LHCN-M2 (cell line): ENCODE results near the gene CFB. TPM values are rescaled to one million over a fixed set of nuclear protein-coding genes. Genes with fewer than 3 reads are reported as not detected.
"Not testable (repeated sequence)": the region's sequence is repeated elsewhere in the genome, so short reads cannot be mapped to it uniquely, and the experiment has no call there.

Source experiments
- DNase-seq: peaks from one replicate; pipeline ENCODE4 v3.0.0-alpha.2; 2012; ENCODE audit warnings: low read depth
- total RNA-seq: library from RNA; depleted of rRNA; stranded (reverse); fragments of >200 nt; gene quantifications from 2 replicates; pipeline ENCODE4 v1.2.3, GENCODE V29; 2014; rRNA removed

Gene CFB
- total RNA-seq, 1 experiment from 2014 or later, result 1.1 TPM

DNA sequence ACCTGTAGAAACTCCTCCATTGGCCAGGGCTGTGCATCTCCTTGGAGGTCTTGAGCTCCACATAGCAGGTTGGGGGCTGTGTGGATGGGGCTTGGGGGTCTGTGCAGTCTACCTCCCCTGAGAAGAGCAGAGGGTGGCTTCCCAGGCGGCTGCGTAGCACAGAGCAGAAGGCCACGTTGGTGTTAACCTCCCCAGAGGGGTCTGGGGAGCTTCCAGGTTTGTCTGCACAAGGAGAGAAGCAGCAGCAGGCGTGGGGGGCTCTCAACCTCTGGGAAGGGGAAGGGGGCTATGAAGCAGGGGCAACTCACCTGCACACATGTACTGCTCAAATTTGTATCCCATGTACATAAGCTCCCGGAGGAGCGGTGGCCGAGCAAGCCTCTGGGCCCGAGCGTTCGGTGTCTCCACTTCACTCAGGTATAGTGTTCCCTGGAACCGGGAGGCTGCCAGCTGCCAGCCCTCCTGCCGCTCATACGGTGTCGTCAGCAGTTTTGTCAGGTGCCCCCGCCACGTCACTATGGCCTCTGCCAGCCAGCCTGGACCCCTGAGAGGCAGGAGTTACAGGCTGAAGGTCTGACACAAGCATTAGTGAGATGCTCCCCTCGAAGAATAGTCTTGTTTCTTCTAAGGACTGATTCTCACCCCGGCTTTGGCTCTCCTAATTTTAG is 24.8 kb downstream of the CFB start:
- no peak for DNase-seq

DNA sequence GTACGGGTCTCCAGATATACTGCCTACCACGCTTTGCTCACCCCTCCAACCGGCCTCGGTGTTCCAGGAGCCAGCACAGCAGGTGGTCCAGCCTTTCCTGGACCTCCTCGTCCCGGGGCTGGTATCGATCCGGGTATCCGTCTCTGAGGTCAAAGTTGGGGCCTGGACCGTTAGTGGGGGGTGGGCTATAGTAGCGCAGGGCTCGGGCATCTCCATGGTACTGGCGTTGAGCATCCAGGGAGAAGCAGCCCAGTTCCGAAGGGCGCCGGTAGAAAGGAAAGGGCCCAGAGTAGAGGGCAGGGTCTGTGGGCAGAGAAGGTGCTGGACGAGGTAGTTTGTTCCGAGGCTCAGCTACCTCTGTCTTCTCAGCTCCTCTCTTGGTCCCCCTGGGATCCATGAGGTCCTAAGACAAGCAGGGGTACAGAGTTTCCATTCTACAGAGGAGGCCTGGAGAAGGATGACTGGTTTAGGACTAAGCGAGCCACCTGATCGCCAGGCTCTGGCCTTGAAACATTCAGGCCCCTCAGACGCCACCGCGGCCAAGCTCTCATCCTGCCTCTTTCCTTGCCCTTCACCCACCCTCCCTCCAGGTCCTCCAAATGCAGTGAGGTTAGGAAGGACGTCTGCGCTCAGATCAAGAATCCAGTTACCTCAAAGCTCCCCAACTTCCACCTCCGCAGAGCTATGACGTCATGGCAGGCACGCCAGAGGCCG is 25.5 kb downstream of the CFB start:
- DNase-seq, result no peak

DNA sequence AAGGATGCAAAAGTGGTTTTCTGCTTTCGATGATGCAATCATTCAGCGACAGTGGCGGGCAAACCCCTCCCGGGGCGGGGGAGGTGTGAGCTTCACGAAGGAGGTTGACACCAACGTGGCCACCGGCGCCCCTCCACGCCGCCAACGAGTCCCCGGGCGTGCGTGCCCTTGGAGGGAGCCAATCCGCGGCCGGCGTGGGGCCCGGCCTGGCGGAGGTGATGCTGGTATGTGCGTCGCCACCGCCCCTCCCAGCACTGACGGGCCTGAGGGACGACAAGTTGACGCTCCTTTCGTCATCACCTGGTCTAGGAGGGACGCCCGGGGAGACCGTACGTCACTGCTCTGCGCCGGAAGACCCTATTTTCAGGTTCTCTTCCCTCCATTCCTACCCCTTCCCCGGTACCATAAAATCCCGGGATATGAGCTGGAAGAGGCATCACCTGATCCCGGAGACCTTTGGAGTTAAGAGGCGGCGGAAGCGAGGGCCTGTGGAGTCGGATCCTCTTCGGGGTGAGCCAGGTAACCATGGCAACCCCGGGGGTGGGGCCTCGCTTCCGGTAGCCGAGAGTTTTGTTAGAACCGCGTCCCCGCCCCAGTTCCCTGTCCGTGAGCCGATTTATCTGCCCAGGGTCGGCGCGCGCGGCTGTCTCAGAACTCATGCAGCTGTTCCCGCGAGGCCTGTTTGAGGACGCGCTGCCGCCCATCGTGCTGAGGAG is 26.3 kb downstream of the CFB start, which contains the start of gene DXO:
Gene DXO (minus strand): TSS at position 146 of the 716 bp plus-strand sequence. CDS start 463 bp downstream, outside the sequence.
- DNase-seq, result peak; percentile 98

DNA sequence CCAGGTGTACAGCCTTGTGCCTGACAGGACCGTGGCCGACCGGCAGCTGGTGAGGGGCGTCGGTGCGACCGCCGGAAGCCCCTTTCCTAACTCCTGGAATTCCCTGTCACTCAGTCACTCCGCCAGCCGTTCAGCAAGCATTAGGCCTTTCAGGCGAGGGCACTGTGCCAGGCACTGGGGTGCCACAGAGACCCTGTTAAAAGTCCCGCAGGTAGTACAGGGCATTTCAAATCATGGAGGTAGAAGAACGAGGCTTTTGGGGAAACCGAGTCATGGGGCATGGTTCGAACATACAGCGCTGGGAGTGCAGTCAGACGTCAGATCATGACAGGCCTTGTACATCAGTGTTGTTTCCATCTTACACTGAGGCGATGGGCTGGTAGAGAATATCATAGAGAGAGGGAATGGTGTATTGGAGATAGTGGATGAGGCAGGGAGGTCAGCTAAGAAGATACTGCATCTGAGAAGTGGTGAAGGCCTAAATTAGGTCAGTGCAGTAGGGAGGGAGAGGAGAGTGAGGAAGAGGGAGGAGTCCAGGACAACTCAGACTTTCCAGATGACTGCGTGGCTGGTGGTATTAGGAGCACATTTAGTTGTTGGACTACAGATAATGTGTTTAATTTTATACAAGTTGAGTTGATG is 26.9 kb downstream of the CFB start:
- peak; percentile 36 for DNase-seq

DNA sequence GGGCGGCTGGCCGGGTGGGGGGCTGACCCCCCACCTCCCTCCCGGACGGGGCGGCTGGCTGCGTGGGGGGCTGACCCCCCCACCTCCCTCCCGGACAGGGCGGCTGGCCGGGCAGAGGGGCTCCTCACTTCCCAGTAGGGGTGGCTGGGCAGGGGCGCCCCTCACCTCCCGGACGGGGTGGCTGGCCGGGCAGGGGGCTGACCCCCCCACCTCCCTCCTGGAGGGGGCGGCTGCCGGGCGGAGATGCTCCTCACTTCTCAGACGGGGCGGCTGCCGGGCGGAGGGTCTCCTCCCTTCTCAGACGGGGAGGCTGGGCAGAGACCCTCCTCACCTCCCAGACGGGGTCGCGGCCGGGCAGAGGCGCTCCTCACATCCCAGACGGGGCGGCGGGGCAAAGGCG is 30.2 kb downstream of the CFB start:
- DNase-seq, result not testable (repeated sequence)

DNA sequence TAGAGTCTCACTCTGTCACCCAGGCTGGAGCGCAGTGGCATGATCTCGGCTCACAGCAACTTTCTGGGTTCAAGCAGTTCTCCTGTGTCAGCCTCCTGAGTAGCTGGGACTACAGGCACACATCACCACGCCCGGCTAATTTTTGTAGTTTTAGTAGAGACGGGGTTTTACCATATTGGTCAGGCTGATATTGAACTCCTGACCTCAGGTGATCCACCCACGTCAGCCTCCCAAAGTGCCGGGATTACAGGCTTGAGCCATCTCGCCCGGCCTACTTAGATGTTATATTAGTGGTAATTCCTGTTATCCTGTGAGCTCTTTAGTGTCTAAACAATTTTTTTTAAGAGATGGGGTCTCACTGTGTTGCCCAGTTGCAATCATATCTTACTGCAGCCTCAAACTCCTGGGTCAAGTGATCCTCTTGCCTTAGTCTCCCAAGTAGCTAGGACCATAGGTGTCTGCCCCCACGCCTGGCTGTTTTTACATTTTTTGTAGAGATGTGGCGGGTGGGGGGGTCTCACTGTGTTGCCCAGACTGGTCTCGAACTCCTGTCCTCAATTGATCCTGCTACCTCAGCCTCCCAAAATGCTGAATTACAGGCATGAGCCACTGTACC is 32.0 kb downstream of the CFB start:
- DNase-seq, result no peak

DNA sequence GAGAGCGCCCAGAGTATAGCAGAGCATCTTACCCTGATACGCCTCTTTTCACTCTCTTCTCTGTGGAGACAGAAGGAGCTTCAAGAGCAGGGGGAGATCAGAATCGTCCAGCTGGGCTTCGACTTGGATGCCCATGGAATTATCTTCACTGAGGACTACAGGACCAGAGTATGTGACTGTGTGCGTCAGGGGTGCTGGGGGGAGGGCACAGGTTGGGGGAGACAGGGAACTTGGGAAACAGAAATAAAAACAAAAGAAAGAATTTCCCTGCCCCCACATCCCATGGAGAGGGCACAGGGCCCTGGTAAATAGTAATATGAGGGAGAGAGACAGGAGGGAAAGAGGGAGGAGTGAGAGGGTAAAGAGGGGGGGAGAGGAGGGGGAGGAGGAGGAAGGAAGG is 32.9 kb downstream of the CFB start:
- no peak for DNase-seq

DNA sequence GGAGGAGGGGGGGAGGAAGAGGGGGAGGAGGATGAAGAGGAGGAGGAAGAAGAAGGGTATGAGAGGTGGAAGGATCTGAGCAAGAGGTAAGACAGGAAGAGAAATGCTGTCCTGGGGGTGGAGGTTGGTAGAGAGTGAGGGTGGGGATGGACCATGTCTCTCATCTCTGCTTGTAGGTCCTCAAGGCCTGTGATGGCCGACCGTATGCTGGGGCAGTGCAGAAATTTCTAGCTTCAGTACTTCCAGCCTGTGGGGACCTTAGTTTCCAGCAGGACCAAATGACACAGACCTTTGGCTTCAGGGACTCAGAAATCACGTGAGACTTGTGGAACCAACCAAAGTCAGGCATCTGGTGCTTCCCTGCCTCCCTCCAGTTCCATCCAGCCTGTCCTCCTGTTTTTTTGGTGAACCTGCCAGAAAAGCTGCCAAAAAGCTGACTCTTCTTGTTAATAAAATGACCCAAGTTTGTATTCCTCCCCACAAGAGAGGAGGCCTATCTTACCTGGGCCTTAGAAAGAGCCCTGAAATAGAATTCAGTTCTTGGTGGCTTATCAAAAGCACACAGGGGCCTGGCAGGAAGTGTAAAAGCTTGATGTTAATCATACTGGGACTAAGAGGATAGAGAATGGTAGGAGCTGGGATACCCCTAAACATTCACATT is 33.5 kb downstream of the CFB start:
- DNase-seq, result no peak

DNA sequence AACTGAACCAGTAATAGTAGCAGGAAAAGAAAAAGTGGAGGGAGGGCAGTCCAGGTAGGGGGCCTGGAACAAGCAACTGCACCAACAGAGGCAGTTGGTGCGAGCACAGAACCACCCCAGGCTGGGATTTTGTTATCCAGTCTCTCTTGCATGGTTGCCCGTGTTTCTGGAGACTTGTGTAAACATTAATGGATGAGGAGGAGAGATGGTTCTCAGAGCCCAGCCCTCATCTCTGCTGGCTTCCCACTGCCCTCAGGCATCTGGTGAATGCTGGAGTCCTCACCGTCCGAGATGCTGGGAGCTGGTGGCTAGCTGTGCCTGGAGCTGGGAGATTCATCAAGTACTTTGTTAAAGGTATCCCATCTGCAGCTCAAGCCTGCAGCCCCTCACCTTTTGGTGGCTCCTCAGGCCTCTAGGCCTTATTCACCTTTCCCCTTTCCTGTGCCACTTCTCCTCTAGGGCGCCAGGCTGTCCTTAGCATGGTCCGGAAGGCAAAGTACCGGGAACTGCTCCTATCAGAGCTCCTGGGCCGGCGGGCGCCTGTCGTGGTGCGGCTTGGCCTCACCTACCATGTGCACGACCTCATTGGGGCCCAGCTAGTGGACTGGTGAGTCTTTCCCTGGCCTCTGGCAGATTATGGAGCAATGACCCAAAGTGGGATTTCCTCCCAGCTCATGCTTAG is 34.4 kb downstream of the CFB start:
- not testable (repeated sequence) for DNase-seq

DNA sequence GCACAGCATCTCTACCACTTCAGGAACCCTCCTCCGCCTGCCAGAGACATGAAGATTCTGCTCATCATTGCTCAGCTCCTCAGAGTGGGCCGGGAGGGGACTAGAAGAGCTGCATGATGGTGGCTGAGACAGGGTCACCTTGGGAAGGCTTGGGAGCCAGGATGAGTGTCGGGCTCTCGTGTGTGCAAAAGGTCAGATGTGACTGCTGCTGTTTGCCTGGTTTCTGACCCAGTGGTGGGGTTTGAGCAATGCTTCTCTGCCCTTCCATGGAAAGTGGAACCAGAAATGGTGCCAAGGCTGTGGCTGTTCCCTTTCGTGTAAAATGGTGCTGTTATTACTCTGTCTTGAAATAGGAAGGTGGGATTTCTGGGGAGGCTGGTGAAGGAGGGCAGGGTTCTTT is 35.1 kb downstream of the CFB start:
- DNase-seq, result not testable (repeated sequence)

DNA sequence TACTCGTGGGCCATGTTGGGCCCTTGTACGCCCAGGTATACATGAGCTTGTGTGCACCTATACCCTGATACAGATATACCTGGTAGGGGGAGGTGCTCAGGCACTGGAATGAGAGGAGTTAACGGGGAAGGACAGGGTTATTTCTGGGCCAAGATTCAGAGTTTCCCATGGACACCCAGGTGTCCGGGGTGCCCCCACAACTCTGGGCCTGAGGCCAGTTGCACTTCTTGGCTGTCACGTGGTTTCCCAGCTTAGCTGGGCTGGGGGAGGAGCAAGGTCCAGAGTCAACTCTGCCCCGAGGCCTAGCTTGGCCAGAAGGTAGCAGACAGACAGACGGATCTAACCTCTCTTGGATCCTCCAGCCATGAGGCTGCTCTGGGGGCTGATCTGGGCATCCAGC is 35.8 kb downstream of the CFB start, which contains the start of gene C4A:
Gene C4A (plus strand): TSS at position 314 of the 400 bp plus-strand sequence. CDS start 51 bp downstream, at position 365.
- not testable (repeated sequence) for DNase-seq

DNA sequence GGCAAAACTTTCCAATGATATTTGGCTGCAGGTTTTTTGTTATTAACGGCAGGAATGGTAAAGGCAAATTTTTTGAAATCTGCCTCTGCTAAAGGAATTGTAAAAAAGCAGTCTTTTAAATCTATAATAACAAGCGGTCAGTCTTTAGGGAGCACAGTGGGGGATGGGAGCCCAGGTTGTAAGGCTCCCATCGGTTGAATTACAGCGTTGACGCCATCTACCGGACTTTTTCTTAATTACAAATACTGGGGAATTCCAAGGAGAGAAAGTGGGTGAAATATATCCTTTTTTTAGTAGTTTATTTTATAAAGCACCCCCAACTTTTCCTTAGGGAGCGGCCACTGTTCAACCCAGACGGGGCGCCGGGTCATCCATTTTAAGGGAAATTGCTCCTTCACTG is 43.5 kb downstream of the CFB start:
- DNase-seq, result not testable (repeated sequence)

DNA sequence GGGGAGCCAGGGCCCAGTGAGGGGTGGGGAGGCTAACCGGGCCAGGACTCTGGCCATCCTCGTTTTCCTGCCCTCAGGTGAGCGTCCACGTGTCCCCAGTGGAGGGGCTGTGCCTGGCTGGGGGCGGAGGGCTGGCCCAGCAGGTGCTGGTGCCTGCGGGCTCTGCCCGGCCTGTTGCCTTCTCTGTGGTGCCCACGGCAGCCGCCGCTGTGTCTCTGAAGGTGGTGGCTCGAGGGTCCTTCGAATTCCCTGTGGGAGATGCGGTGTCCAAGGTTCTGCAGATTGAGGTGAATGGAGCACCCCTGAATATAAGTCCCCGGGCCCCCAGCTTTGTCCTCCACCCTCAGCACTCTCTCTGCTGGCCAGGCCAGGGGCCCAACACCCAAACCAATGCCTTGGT is 48.5 kb downstream of the CFB start:
- DNase-seq, result not testable (repeated sequence)

DNA sequence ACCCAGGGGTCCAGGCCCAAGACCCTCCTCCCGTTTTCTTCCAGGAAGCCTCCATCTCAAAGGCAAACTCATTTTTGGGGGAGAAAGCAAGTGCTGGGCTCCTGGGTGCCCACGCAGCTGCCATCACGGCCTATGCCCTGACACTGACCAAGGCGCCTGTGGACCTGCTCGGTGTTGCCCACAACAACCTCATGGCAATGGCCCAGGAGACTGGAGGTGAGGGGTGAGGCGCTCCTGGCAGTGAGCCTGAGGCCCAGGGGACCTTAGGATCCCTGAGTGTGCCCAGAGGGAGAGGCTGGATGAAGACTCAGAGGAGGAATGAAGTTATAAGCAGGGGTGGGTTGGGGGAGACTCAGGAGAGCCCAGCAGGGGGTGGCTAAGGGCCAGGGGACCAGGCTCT is 50.5 kb downstream of the CFB start:
- DNase-seq, result not testable (repeated sequence)

Other genes with a start within 250 kb of the CFB start
- gene ABHD16A, start 242.8 kb upstream of the CFB start, total RNA-seq, result 45.8 and 50.5 TPM in 2 replicates
- gene LY6G6F, start 239.2 kb upstream of the CFB start, total RNA-seq, result not detected in 2 replicates
- gene LY6G6D, start 230.7 kb upstream of the CFB start, total RNA-seq, result not detected in 2 replicates
- 0.51 TPM in 1 of 2 replicates, not detected in the other for gene LY6G6C, start 224.3 kb upstream of the CFB start, total RNA-seq
- not detected in 2 replicates for gene MPIG6B, start 222.7 kb upstream of the CFB start, total RNA-seq
- 78.4 and 85.8 TPM in 2 replicates for gene DDAH2, start 216.8 kb upstream of the CFB start, total RNA-seq
- 771 and 894 TPM in 2 replicates for gene CLIC1, start 209.6 kb upstream of the CFB start, total RNA-seq
- 13.2 and 16.5 TPM in 2 replicates for gene MSH5, start 206.1 kb upstream of the CFB start, total RNA-seq
- 1.5 and 2.7 TPM in 2 replicates for gene SAPCD1, start 183.4 kb upstream of the CFB start, total RNA-seq
- gene VWA7, start 168.8 kb upstream of the CFB start, total RNA-seq, result not detected in 2 replicates
- 63.2 and 68.7 TPM in 2 replicates for gene VARS1, start 150.3 kb upstream of the CFB start, total RNA-seq
- 78.7 and 88.2 TPM in 2 replicates for gene LSM2, start 139.1 kb upstream of the CFB start, total RNA-seq
- gene HSPA1L, start 130.8 kb upstream of the CFB start, total RNA-seq, result 0.71 and 1.5 TPM in 2 replicates
- 98.9 and 101 TPM in 2 replicates for gene HSPA1A, start 130.6 kb upstream of the CFB start, total RNA-seq
- 86.1 and 92.2 TPM in 2 replicates for gene HSPA1B, start 118.4 kb upstream of the CFB start, total RNA-seq
- 43.9 and 57.2 TPM in 2 replicates for gene NEU1, start 83.3 kb upstream of the CFB start, total RNA-seq
- gene SLC44A4, start 67.1 kb upstream of the CFB start, total RNA-seq, result 0.06 TPM in 1 of 2 replicates, not detected in the other
- gene EHMT2, start 48.4 kb upstream of the CFB start, total RNA-seq, result 58.6 and 60.5 TPM in 2 replicates
- 1.2 and 3.0 TPM in 2 replicates for gene ZBTB12, start 44.0 kb upstream of the CFB start, total RNA-seq
- gene C2, start 18.4 kb upstream of the CFB start, total RNA-seq, result 0.86 and 1.2 TPM in 2 replicates
- gene NELFE, start 12.9 kb downstream of the CFB start, total RNA-seq, result 129 TPM in 2 replicates
- gene SKIC2, start 13.1 kb downstream of the CFB start, total RNA-seq, result 40.0 and 44.1 TPM in 2 replicates
- gene DXO, start 26.0 kb downstream of the CFB start, total RNA-seq, result 19.1 and 19.5 TPM in 2 replicates
- 1.9 and 2.2 TPM in 2 replicates for gene C4A, start 36.0 kb downstream of the CFB start, total RNA-seq
- gene C4B, start 68.7 kb downstream of the CFB start, total RNA-seq, result 1.8 and 3.5 TPM in 2 replicates
- 0.13 TPM in 1 of 2 replicates, not detected in the other for gene CYP21A2, start 92.3 kb downstream of the CFB start, total RNA-seq
- gene TNXB, start 163.2 kb downstream of the CFB start, total RNA-seq, result under 0.01 and 0.06 TPM in 2 replicates
- 29.8 and 34.7 TPM in 2 replicates for gene ATF6B, start 182.2 kb downstream of the CFB start, total RNA-seq
- gene FKBPL, start 184.2 kb downstream of the CFB start, total RNA-seq, result 8.4 and 8.9 TPM in 2 replicates
- 0.06 TPM in 1 of 2 replicates, not detected in the other for gene PRRT1, start 205.8 kb downstream of the CFB start, total RNA-seq
- gene PPT2, start 208.0 kb downstream of the CFB start, total RNA-seq, result 15.5 and 19.3 TPM in 2 replicates
- 1.3 and 2.4 TPM in 2 replicates for gene EGFL8, start 218.5 kb downstream of the CFB start, total RNA-seq
- gene AGPAT1, start 230.0 kb downstream of the CFB start, total RNA-seq, result 80.3 and 87.0 TPM in 2 replicates
- gene RNF5, start 232.3 kb downstream of the CFB start, total RNA-seq, result 43.5 and 55.3 TPM in 2 replicates
- 0.45 and 0.80 TPM in 2 replicates for gene AGER, start 238.2 kb downstream of the CFB start, total RNA-seq
- 19.2 and 23.1 TPM in 2 replicates for gene PBX2, start 244.1 kb downstream of the CFB start, total RNA-seq
- 1.0 and 1.4 TPM in 2 replicates for gene GPSM3, start 246.5 kb downstream of the CFB start, total RNA-seq